GM12865 (cell line): ENCODE results near the gene IQGAP2.

ENCODE experiments used
- DNase-seq: peaks from one replicate; pipeline ENCODE4 v3.0.0; 2010; ENCODE audit warnings: low read depth
- H3K4me3 ChIP-seq: 2 replicates; pipeline ENCODE4 v1.5.1; 2011; ENCODE audit warnings: mild to moderate bottlenecking, low read depth, low read length, control low read depth
- TF ChIP-seq, protein P1 (sequence below): IDR thresholded peaks from 2 replicates; pipeline ENCODE4 v1.5.1; 2011; ENCODE audit warnings: low read length, control low read depth, low read depth, inconsistent platforms; ENCODE audit not compliant: insufficient read depth; ENCODE audit errors: missing control alignments

The IQGAP2 gene

DNA sequence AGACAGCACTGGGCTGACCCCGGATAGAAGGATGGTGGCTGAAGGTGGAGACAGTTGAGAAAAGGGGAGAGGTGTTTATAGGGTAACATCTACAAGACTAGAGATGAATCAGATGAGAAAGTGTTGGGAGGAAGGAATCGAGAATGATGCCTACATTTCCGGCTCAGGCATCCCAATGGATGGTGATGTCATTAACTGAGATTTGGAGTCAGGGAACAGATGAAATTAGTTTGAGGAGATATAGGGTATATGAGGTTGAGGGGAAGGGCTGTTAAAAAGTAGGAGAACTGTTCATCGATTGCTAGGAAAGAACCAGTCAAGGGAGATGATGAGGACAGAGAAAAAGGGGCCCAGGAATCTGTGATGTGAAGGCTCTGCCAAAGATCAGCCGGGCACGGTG lies 24.7 kb upstream of the IQGAP2 start:
- TF ChIP-seq, protein P1, sequence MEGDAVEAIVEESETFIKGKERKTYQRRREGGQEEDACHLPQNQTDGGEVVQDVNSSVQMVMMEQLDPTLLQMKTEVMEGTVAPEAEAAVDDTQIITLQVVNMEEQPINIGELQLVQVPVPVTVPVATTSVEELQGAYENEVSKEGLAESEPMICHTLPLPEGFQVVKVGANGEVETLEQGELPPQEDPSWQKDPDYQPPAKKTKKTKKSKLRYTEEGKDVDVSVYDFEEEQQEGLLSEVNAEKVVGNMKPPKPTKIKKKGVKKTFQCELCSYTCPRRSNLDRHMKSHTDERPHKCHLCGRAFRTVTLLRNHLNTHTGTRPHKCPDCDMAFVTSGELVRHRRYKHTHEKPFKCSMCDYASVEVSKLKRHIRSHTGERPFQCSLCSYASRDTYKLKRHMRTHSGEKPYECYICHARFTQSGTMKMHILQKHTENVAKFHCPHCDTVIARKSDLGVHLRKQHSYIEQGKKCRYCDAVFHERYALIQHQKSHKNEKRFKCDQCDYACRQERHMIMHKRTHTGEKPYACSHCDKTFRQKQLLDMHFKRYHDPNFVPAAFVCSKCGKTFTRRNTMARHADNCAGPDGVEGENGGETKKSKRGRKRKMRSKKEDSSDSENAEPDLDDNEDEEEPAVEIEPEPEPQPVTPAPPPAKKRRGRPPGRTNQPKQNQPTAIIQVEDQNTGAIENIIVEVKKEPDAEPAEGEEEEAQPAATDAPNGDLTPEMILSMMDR, result no peak
- H3K4me3 ChIP-seq, result no peak overlapping the region
- DNase-seq, result no peak

DNA sequence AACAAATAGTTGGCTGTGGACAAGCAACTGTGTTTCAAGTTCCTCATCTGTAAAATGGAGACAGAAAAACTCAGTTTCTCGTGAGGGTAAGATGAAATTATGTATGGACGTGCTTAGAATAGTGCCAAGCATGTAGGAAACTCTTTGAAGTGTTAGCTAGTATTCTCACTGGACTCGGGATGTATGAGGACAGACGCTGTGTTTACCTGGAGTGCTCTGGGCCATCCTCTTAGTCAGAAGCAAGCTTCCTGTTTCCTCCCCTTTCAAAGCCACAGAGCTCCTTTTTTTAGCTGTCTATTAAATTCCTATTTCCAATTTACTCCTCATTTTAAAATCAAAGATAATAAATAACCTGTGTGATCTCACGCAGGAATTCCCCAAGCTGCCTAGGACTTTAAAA lies 23.8 kb upstream of the IQGAP2 start:
- DNase-seq, result no peak
- TF ChIP-seq, protein P1, result no peak
- no peak overlapping the region for H3K4me3 ChIP-seq

DNA sequence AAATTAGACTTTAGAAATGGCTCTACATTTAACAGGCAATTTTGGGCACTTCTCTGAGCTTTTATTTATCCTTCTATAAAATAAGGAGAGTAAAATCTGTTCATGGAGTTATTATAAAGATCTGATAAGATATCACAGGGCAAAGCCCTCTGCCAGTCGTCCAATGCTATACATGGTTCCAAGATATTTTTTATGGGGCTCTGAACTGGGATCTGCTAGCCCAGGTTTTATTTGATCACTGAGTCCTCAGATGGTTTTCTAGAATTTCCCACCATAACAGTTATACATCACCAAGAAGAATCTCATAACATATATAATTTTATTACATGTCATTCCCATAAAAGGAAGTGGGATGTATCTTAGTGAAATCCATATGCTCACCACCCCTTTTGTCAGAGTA lies 23.2 kb upstream of the IQGAP2 start:
- TF ChIP-seq, protein P1, result no peak
- no peak for DNase-seq
- no peak overlapping the region for H3K4me3 ChIP-seq

DNA sequence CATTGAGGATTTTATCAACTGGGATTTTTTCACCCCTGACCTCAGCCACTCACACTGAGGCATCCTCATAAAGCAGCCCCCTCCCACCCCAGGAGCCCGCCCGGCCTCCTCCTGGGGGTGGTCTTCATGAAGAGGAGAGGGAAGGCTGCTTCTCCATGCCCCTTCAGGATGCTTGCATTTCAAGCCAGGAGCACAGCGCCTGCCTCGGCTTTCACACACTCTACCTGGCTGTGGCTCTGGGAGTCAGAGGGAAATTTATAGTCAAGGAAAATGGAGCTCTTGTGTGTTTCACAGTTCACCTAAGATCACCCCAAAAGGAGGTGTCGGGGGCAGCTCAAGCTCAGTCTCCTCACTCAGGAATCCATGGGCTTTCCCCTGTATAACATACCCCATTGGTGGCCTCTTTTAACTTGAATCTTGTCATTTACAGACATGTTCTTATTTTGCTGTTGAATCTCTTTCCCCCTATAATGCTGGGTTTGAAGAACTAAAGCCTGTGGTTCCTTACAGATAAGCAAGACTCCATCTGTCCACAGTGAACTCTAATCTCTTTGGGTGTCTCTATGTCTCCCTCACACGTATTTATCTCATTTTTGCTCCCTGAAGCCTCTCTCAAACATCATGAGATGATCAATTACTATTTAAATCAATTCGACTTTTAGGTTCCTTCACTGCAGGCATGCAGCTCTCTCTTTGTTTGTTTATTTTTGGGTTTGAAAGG lies 22.6 kb upstream of the IQGAP2 start:
- TF ChIP-seq, protein P1, result no peak
- H3K4me3 ChIP-seq, result no peak overlapping the region
- no peak for DNase-seq

DNA sequence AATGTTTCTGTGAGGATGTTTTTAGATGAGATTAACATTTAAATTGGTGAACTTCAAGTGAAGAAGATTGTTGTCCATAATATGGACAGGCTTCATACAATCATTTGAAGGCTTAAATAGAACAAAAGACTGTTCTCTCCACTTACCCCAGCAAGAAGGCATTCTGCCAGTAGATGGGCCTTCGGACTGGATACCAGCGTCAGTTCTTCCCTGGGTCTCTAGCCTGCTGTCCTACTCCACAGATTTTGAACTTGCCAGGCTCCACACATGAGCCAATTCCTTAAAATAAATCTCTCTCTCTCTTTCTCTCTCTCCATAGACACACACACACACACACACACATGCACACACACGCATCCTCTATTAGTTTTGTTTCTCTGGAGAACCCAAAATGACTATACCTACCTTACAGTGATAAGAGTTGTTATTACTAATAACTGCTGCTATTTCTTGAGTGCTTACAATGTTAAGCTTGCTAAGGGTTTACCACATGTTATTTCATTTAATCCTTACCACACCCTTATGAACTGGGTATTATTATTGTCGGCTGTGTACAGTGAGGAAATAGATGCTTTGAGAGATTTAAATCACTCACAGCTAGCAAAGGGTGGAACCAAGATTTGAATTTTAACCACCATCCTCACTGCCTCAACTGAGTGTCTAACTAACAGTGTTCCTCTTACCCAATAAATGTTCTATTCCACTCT lies 19.8 kb upstream of the IQGAP2 start:
- TF ChIP-seq, protein P1, result no peak
- DNase-seq, result no peak
- H3K4me3 ChIP-seq, result no peak overlapping the region

DNA sequence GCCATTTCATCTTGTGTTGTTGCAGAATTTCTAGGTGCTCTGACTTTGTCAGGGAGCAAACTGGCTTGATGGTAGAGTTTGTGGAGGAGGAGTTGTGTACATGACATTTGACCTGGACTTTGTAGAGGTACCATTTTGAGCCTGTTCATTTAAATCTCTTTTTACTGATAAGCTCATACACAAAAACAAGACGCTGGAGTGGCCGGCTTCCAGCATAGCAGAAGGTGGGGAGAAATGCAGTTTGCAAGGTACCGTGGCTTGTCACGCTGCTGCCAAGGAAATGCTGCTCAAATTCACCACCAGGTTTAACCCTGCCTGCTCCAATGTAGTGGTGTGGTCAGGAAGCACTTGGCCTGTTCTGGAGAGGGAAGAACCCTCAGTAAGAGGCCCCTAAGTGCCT lies 18.9 kb upstream of the IQGAP2 start:
- no peak for DNase-seq
- TF ChIP-seq, protein P1, result no peak
- no peak overlapping the region for H3K4me3 ChIP-seq
